WTC11 (cell line): ENCODE measurements around the gene PAX9. TPM values are rescaled to one million over a fixed set of nuclear protein-coding genes. Genes with fewer than 3 reads are reported as not detected.
A peak's percentile ranks its signal among the peaks of the same experiment; 100 is the strongest.

Experiments used
- ATAC-seq: fragments of 200-7000 bp; cut with Tn5 transposase; 2 replicates; pipeline ENCODE4 v1.10.0; 2021; ENCODE audit warnings: mild to moderate bottlenecking, moderate library complexity
- CTCF ChIA-PET: fragments of 300-600 bp; sonication (Branson Sonifier 250); formaldehyde crosslinking; loops from one replicate; lab custom pipeline; 2021; ENCODE audit warnings: antibody characterized with exemption; lab: Charles Lee
- POLR2A ChIA-PET: fragments of 350-600 bp; sonication (Branson Sonifier 250); formaldehyde crosslinking; loops from one replicate; lab custom pipeline; 2021; ENCODE audit warnings: antibody characterized with exemption; lab: Charles Lee
- DNase-seq: peaks from one replicate; pipeline ENCODE4 v3.0.0; 2021; ENCODE audit warnings: low spot score
- H3K27ac Mint-ChIP-seq: 2 replicates; pipeline ENCODE4 v1.8.0; 2021; ENCODE audit warnings: mixed read lengths
- H3K27me3 Mint-ChIP-seq: 2 replicates; pipeline ENCODE4 v1.8.0; 2021; ENCODE audit warnings: low read depth, mild to moderate bottlenecking, moderate library complexity, mixed read lengths
- H3K36me3 Mint-ChIP-seq: 2 replicates; pipeline ENCODE4 v1.8.0; 2021; ENCODE audit warnings: mixed read lengths
- H3K4me1 Mint-ChIP-seq: 2 replicates; pipeline ENCODE4 v1.8.0; 2022; ENCODE audit warnings: mixed read lengths
- H3K4me3 Mint-ChIP-seq: 2 replicates; pipeline ENCODE4 v1.8.0; 2021; ENCODE audit warnings: mild to moderate bottlenecking, moderate library complexity, mixed read lengths
- H3K9me3 Mint-ChIP-seq: 2 replicates; pipeline ENCODE4 v1.8.0; 2021; ENCODE audit warnings: mixed read lengths
- ELF4 ChIP-seq: sonication (generic); formaldehyde crosslinking; IDR thresholded peaks from 2 replicates; pipeline ENCODE4 v1.8.1; 2022; ENCODE audit warnings: low read depth, mild to moderate bottlenecking, moderate library complexity, missing genetic modification reagents
- FOXJ3 ChIP-seq: sonication (generic); formaldehyde crosslinking; IDR thresholded peaks from 2 replicates; pipeline ENCODE4 v1.9.0; 2021; ENCODE audit warnings: missing genetic modification reagents, mild to moderate bottlenecking, borderline replicate concordance
- FOXK1 ChIP-seq: sonication (generic); formaldehyde crosslinking; IDR thresholded peaks from 2 replicates; pipeline ENCODE4 v1.8.0; 2022; ENCODE audit warnings: mild to moderate bottlenecking, moderate library complexity, missing genetic modification reagents
- GTF2I ChIP-seq: fragments of 250-450 bp; sonication (Bioruptor Pico); conservative IDR thresholded peaks from 2 replicates; pipeline ENCODE4 v1.4.0; 2021; ENCODE audit warnings: mild to moderate bottlenecking
- IRF2 ChIP-seq: sonication (generic); formaldehyde crosslinking; IDR thresholded peaks from 2 replicates; pipeline ENCODE4 v1.8.0; 2022; ENCODE audit warnings: low read depth, missing genetic modification reagents, borderline replicate concordance
- NR3C1 ChIP-seq: sonication (generic); formaldehyde crosslinking; conservative IDR thresholded peaks from 2 replicates; pipeline ENCODE4 v1.8.1; 2023; ENCODE audit warnings: low read depth, mild to moderate bottlenecking, missing genetic modification reagents
- SMAD4 ChIP-seq: sonication (generic); formaldehyde crosslinking; IDR thresholded peaks from 2 replicates; pipeline ENCODE4 v1.8.0; 2022; ENCODE audit warnings: mild to moderate bottlenecking, missing genetic modification reagents
- SOX15 ChIP-seq: fragments of 250-450 bp; sonication (Bioruptor Pico); IDR thresholded peaks from 2 replicates; pipeline ENCODE4 v1.9.0; 2021; ENCODE audit warnings: mild to moderate bottlenecking
- STAT6 ChIP-seq: sonication (generic); formaldehyde crosslinking; conservative IDR thresholded peaks from 2 replicates; pipeline ENCODE4 v1.8.1; 2023; ENCODE audit warnings: mild to moderate bottlenecking, low read depth, missing genetic modification reagents, moderate library complexity
- TCF7 ChIP-seq: sonication (generic); formaldehyde crosslinking; IDR thresholded peaks from 2 replicates; pipeline ENCODE4 v1.8.0; 2022; ENCODE audit warnings: mild to moderate bottlenecking, low read depth, missing genetic modification reagents, moderate library complexity
- TEAD1 ChIP-seq: sonication (generic); formaldehyde crosslinking; IDR thresholded peaks from 2 replicates; pipeline ENCODE4 v1.8.0; 2022; ENCODE audit warnings: mild to moderate bottlenecking, missing genetic modification reagents
- TEAD4 ChIP-seq: sonication (generic); formaldehyde crosslinking; IDR thresholded peaks from 2 replicates; pipeline ENCODE4 v1.8.0; 2022; ENCODE audit warnings: mild to moderate bottlenecking, missing genetic modification reagents
- ZBTB21 ChIP-seq: sonication (generic); formaldehyde crosslinking; IDR thresholded peaks from 2 replicates; pipeline ENCODE4 v1.8.1; 2023; ENCODE audit warnings: mild to moderate bottlenecking, missing genetic modification reagents, borderline replicate concordance
- ZNF138 ChIP-seq: sonication (generic); formaldehyde crosslinking; conservative IDR thresholded peaks from 2 replicates; pipeline ENCODE4 v1.8.1; 2022; ENCODE audit warnings: mild to moderate bottlenecking, moderate library complexity, missing genetic modification reagents
- ZNF263 ChIP-seq: sonication (generic); formaldehyde crosslinking; IDR thresholded peaks from 2 replicates; pipeline ENCODE4 v1.8.1; 2022; ENCODE audit warnings: low read depth, mild to moderate bottlenecking, moderate library complexity, missing genetic modification reagents
- ZNF416 ChIP-seq: fragments of 250-450 bp; sonication (Bioruptor Pico); IDR thresholded peaks from 2 replicates; pipeline ENCODE4 v1.9.0; 2021; ENCODE audit warnings: mild to moderate bottlenecking, inconsistent platforms
- ZNF423 ChIP-seq: fragments of 250-450 bp; sonication (Bioruptor Pico); IDR thresholded peaks from 2 replicates; pipeline ENCODE4 v2.1.2; 2022; ENCODE audit warnings: mild to moderate bottlenecking, moderate library complexity
- ZNF532 ChIP-seq: fragments of 250-450 bp; sonication (Bioruptor Pico); IDR thresholded peaks from 2 replicates; pipeline ENCODE4 v1.9.0; 2021; ENCODE audit warnings: mild to moderate bottlenecking, borderline replicate concordance
- total RNA-seq: library from RNA; stranded (reverse); gene quantifications from 3 replicates; pipeline ENCODE4 v1.2.3, GENCODE V29; 2021
- TF ChIP-seq, protein P1 (sequence below): sonication (generic); formaldehyde crosslinking; IDR thresholded peaks from 2 replicates; pipeline ENCODE4 v1.8.1; 2022; ENCODE audit warnings: mild to moderate bottlenecking, missing genetic modification reagents, moderate library complexity, borderline replicate concordance
- TF ChIP-seq, protein P2 (sequence below): sonication (generic); formaldehyde crosslinking; IDR thresholded peaks from 2 replicates; pipeline ENCODE4 v1.8.1; 2023; ENCODE audit warnings: mild to moderate bottlenecking, missing genetic modification reagents, moderate library complexity

Gene PAX9
- total RNA-seq, 1 experiment from 2014 or later = not detected

- TF ChIP-seq NR3C1 (CRISPR knock-in tag) (no peak), SOX15 (CRISPR knock-in tag) (no peak), STAT6 (CRISPR knock-in tag) (no peak)
Observed at GRCh38 chr14:36676236-36676635, 14.6 kb downstream of the PAX9 start (continued).

DNA sequence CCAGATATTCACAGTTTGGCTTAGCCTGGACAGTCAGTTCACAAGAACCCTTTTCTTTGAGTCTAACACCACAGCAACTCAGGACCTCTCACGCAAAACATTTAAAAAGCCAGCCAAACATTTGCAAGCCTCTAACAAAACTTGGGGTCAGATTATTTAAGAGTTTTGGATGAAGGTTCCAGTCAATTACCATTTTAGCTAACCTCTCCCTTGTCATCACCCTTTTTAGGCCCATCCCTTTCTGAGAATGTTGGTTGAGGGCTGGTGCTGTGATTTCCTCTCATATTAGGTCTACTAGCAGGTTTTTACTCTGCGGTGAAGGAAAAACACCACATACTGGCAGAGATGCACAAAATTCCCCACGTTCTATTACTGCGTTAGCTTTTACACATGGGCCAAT lies 20.7 kb downstream of the PAX9 start:
- Mint-ChIP-seq H3K27ac (0 out of 2 replicates have a peak overlapping the region, but pooled peaks have one; percentile 34), H3K4me1 (peaks cover 54% of the 10 kb centered on the region), H3K36me3 (no peaks in the 10 kb centered on the region), H3K9me3 (no peaks in the 10 kb centered on the region), H3K4me3 (no peak overlapping the region), H3K27me3 (no peaks in the 10 kb centered on the region)
- ATAC-seq (no peak), DNase-seq (no peak)
- POLR2A ChIA-PET = no interaction called here
- CTCF ChIA-PET = interaction anchor here (0.8 to 3.6 kb wide), 5 partner anchors 16 to 468 kb away, joined by 3 to 10 read pairs (median 6); no protein-coding TSS in a partner anchor
- TF ChIP-seq ZBTB21 (CRISPR knock-in tag) (no peak), IRF2 (CRISPR knock-in tag) (no peak), TEAD1 (CRISPR knock-in tag) (no peak), SOX15 (CRISPR knock-in tag) (no peak), FOXK1 (CRISPR knock-in tag) (no peak), ELF4 (CRISPR knock-in tag) (no peak), SMAD4 (CRISPR knock-in tag) (no peak), TCF7 (CRISPR knock-in tag) (no peak), STAT6 (CRISPR knock-in tag) (no peak), ZNF423 (CRISPR knock-in tag) (no peak), ZNF532 (CRISPR knock-in tag) (no peak), ZNF416 (CRISPR knock-in tag) (no peak), FOXJ3 (CRISPR knock-in tag) (no peak), GTF2I (CRISPR knock-in tag) (no peak), ZNF138 (CRISPR knock-in tag) (no peak), ZNF263 (CRISPR knock-in tag) (no peak), TEAD4 (no peak)
- TF ChIP-seq, protein P1, sequence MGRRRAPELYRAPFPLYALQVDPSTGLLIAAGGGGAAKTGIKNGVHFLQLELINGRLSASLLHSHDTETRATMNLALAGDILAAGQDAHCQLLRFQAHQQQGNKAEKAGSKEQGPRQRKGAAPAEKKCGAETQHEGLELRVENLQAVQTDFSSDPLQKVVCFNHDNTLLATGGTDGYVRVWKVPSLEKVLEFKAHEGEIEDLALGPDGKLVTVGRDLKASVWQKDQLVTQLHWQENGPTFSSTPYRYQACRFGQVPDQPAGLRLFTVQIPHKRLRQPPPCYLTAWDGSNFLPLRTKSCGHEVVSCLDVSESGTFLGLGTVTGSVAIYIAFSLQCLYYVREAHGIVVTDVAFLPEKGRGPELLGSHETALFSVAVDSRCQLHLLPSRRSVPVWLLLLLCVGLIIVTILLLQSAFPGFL (CRISPR knock-in tag) = no peak
- TF ChIP-seq, protein P2, sequence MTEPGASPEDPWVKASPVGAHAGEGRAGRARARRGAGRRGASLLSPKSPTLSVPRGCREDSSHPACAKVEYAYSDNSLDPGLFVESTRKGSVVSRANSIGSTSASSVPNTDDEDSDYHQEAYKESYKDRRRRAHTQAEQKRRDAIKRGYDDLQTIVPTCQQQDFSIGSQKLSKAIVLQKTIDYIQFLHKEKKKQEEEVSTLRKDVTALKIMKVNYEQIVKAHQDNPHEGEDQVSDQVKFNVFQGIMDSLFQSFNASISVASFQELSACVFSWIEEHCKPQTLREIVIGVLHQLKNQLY = no peak
